ENCODE data around the gene DCP1B. TPM values are rescaled to one million over a fixed set of nuclear protein-coding genes. Genes with fewer than 3 reads are reported as not detected.

The DCP1B gene
- total RNA-seq, 6 experiments from 2014 or later, result 4.1 to 7.6 (median 6.0) TPM

GRCh38 chr12:2032506-2032905 is 28.2 kb upstream of the DCP1B start:
- Histone ChIP-seq H3K4me3 (no peak overlapping the region), H3K36me3 (no peaks in the 10 kb centered on the region), H3K9me3 (no peaks in the 10 kb centered on the region), H3K27ac (no peak overlapping the region), H3K27me3 (no peaks in the 10 kb centered on the region), H3K4me1 (peaks cover 0 to 5% (median 0%) of the 10 kb centered on the region in 4 donors)
- DNase-seq (no peak), ATAC-seq (no peak)
- intact Hi-C loops (cut with DNase I), result loop anchor here (10.0 kb wide), 2 partner anchors 228 to 238 kb away; no protein-coding TSS in a partner anchor
- 80% methylated on average over 8 of the region's 8 CpGs for WGBS (ENCODE audit: insufficient coverage, low coverage, low lambda C conversion rate, missing lambda C conversion rate)
- no peak for TF ChIP-seq POLR2A (IDR thresholded peaks at IDR 0.05)
- TF ChIP-seq, protein P1, sequence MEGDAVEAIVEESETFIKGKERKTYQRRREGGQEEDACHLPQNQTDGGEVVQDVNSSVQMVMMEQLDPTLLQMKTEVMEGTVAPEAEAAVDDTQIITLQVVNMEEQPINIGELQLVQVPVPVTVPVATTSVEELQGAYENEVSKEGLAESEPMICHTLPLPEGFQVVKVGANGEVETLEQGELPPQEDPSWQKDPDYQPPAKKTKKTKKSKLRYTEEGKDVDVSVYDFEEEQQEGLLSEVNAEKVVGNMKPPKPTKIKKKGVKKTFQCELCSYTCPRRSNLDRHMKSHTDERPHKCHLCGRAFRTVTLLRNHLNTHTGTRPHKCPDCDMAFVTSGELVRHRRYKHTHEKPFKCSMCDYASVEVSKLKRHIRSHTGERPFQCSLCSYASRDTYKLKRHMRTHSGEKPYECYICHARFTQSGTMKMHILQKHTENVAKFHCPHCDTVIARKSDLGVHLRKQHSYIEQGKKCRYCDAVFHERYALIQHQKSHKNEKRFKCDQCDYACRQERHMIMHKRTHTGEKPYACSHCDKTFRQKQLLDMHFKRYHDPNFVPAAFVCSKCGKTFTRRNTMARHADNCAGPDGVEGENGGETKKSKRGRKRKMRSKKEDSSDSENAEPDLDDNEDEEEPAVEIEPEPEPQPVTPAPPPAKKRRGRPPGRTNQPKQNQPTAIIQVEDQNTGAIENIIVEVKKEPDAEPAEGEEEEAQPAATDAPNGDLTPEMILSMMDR (IDR thresholded peaks at IDR 0.05), result no peak

- Histone ChIP-seq H3K36me3 (no peaks in the 10 kb centered on the region), H3K4me1 (no peaks in the 10 kb centered on the region), H3K4me3 (no peak overlapping the region), H3K27me3 (no peaks in the 10 kb centered on the region), H3K27ac (no peak overlapping the region), H3K9me3 (no peaks in the 10 kb centered on the region)
- ATAC-seq, result no peak
- 69% methylated on average over 3 of the region's 3 CpGs for WGBS (ENCODE audit: insufficient coverage, low coverage, low lambda C conversion rate, missing lambda C conversion rate)
- DNase-seq, result no peak
- TF ChIP-seq POLR2A (IDR thresholded peaks at IDR 0.05), result no peak
- intact Hi-C loops (cut with DNase I), result loop anchor here (10.0 kb wide), 2 partner anchors 225 to 235 kb away; no protein-coding TSS in a partner anchor
These were observed 25.6 kb upstream of the DCP1B start for GRCh38 chr12:2029851-2030250.

GRCh38 chr12:2027351-2027750 is 23.1 kb upstream of the DCP1B start:
- no peak overlapping the region for H3K4me3 ChIP-seq
- WGBS (ENCODE audit: insufficient coverage, low coverage, low lambda C conversion rate, missing lambda C conversion rate), result 71% methylated on average over 4 of the region's 4 CpGs
- H3K27ac ChIP-seq, result no peak overlapping the region
- H3K9me3 ChIP-seq, result no peaks in the 10 kb centered on the region
- TF ChIP-seq, protein P1 (IDR thresholded peaks at IDR 0.05), result no peak
- no peak for TF ChIP-seq POLR2A (IDR thresholded peaks at IDR 0.05)
- intact Hi-C loops (cut with DNase I), result no loop called here
- H3K36me3 ChIP-seq, result no peaks in the 10 kb centered on the region
- H3K4me1 ChIP-seq, result no peaks in the 10 kb centered on the region
- ATAC-seq (no peak), DNase-seq (no peak)
- no peaks in the 10 kb centered on the region for H3K27me3 ChIP-seq

DNA sequence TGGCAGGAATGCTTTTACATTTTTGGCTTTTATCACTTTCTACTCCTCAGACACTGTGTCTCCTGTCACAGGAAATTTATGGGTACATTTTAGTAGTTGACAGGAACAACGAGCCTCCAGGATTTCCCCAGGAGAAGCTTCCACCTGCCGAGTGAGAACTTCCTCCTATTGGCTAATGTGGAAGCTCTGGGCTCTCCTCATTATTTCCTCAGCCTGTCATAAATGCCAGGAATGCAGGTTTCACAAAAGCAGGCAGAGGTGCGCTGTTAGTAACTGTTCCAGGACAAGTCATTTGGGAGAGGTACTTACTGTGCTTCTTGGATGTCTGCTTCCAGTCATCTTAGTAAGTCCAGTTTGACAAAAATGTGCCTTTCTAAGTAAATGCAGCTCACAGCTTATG is 19.1 kb upstream of the DCP1B start:
- 67% methylated on average over 3 of the region's 3 CpGs for WGBS (ENCODE audit: insufficient coverage, low coverage, low lambda C conversion rate, missing lambda C conversion rate)
- no peak overlapping the region for H3K4me3 ChIP-seq
- DNase-seq (no peak), ATAC-seq (no peak)
- H3K4me1 ChIP-seq, result no peaks in the 10 kb centered on the region
- H3K27me3 ChIP-seq, result no peaks in the 10 kb centered on the region
- no peak overlapping the region for H3K27ac ChIP-seq
- no peaks in the 10 kb centered on the region for H3K36me3 ChIP-seq
- TF ChIP-seq, protein P1 (IDR thresholded peaks at IDR 0.05), result no peak
- TF ChIP-seq POLR2A (IDR thresholded peaks at IDR 0.05), result no peak
- intact Hi-C loops (cut with DNase I), result no loop called here
- no peaks in the 10 kb centered on the region for H3K9me3 ChIP-seq

DNA sequence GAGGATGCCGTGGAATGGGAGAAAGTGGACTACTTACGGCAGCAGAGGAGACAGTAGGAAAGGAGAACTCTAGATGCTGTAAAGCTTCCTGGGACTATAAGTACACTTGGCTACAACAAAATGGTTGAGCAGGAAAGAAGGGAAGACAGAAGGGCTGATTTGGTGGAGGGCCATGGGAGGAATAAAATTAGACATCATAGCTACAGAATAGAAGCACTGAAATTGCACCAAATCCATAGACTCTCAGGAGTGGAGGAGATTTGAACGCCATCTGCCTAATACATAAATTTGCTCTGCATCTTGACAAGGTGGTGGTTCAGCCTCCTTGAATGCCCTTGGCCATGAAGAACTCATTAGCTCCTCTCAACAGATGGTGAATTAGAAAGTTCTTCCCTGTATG is 16.3 kb upstream of the DCP1B start:
- ATAC-seq (no peak), DNase-seq (no peak)
- Histone ChIP-seq H3K36me3 (no peaks in the 10 kb centered on the region), H3K9me3 (no peaks in the 10 kb centered on the region), H3K4me3 (no peak overlapping the region), H3K27me3 (no peaks in the 10 kb centered on the region), H3K4me1 (no peaks in the 10 kb centered on the region), H3K27ac (no peak overlapping the region)
- intact Hi-C loops (cut with DNase I), result no loop called here
- TF ChIP-seq, protein P1 (IDR thresholded peaks at IDR 0.05), result no peak
- no peak for TF ChIP-seq POLR2A (IDR thresholded peaks at IDR 0.05)
- 89% methylated on average over 3 of the region's 3 CpGs for WGBS (ENCODE audit: insufficient coverage, low coverage, low lambda C conversion rate, missing lambda C conversion rate)

Data from right lobe of liver (tissue), 6 donors.